Measurements from ENCODE around the gene FOXI2.

FOXI2 gene

GRCh38 chr10:127740596-127740995, 3.6 kb downstream of the FOXI2 start:
- DNase-seq (ENCODE audit: low read depth, low spot score): peak; percentile 29

- no peak for DNase-seq (ENCODE audit: low read depth, low spot score)
Observed at GRCh38 chr10:127743205-127743604, 6.2 kb downstream of the FOXI2 start.

GRCh38 chr10:127744956-127745355, 8.0 kb downstream of the FOXI2 start:
- DNase-seq (ENCODE audit: low read depth, low spot score): no peak

DNA sequence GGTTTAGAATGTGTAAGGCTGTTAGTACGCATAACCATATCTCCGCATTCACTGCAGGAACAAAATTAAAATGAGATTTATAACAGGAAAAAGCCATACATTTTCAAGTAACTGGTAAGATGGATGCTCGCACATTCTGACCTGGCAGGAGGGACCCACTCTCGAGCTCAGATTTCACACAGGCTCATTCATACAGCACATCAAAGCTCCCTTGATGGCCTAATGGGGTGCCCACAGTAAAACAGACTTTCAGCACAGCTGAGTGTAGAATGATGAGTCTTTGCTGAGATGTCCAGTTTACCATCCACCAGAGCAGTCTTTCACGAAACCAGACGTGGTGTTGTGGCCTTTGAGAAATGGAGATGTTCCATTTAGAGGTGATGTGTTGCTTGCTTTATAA, 8.9 kb downstream of the FOXI2 start:
- no peak for DNase-seq (ENCODE audit: low read depth, low spot score)

- DNase-seq (ENCODE audit: low read depth, low spot score): no peak
Observed at GRCh38 chr10:127755753-127756152, 18.8 kb downstream of the FOXI2 start.

- no peak for DNase-seq (ENCODE audit: low read depth, low spot score)
Observed at GRCh38 chr10:127756264-127756663, 19.3 kb downstream of the FOXI2 start.

DNA sequence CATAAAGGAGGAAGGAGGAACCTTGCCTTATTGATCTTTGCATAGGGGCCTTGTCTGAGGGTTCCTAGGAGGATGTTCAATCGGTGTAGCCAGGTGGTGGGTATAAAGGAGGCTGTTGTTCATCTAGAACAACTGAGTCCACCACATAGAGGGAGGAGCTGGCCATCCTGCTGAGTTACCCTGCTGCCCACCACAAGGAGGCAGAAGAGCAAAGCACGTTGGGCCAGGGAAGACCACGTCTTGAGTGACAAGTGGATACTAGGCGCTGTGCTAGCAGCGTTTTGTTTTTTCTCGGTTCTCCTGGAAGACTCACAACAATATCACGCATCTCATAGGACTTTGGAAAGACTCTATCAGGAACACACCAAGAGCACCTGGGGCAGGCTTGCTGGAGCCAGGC, 20.0 kb downstream of the FOXI2 start:
- no peak for DNase-seq (ENCODE audit: low read depth, low spot score)

DNA sequence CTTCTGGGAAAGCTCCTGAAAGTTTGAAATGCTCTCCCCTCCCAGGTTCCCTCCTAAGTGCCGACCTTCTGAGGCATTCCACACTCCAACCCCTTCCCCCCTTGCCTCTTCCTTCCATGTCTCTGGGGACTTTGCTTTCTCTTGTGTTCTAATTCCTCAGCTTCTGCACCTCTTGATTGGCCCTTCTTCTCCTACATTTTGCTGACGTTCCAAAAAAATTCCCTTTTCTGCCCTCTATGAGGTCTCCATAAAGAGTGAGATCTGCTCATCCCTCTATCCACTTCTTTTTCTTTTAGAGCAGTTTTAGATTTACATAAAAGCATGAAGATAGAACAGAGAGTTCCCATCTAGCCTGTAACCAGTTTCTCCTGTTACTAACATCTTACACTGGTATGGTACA, 22.3 kb downstream of the FOXI2 start:
- DNase-seq (ENCODE audit: low read depth, low spot score): no peak

- no peak for DNase-seq (ENCODE audit: low read depth, low spot score)
Observed at GRCh38 chr10:127762925-127763324, 25.9 kb downstream of the FOXI2 start.

- DNase-seq (ENCODE audit: low read depth, low spot score): peak; percentile 2
Observed at GRCh38 chr10:127774766-127775559, 38.0 kb downstream of the FOXI2 start.

DNA sequence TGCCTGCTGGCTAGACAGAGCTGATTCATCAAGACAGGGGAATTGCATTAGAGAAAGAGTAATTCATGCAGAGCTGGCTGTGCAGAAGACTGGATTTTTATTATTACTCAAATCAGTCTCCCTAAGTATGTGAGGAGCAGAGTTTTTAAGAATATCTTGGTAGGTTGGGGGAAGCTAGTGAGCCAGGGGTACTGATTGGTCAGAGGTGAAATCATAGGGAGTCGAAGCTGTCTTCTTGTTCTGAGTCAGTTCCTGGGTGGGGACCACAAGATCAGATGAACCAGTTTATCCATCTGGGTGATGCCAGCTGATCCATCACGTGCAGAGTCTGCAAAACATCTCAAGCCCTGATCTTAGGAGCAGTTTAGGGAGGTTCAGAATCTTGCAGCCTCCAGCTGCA, 39.8 kb downstream of the FOXI2 start:
- no peak for DNase-seq (ENCODE audit: low read depth, low spot score)

GRCh38 chr10:127781412-127781811, 44.4 kb downstream of the FOXI2 start:
- DNase-seq (ENCODE audit: low read depth, low spot score): no peak

- no peak for DNase-seq (ENCODE audit: low read depth, low spot score)
Observed at GRCh38 chr10:127787873-127788272, 50.9 kb downstream of the FOXI2 start.

GRCh38 chr10:127790066-127790624, 53.2 kb downstream of the FOXI2 start:
- no peak for DNase-seq (ENCODE audit: low read depth, low spot score)
